ENCODE measurements around the gene UPB1.
"Not testable (repeated sequence)": the region's sequence is repeated elsewhere in the genome, so short reads cannot be mapped to it uniquely, and the experiment has no call there.

UPB1 gene

DNA sequence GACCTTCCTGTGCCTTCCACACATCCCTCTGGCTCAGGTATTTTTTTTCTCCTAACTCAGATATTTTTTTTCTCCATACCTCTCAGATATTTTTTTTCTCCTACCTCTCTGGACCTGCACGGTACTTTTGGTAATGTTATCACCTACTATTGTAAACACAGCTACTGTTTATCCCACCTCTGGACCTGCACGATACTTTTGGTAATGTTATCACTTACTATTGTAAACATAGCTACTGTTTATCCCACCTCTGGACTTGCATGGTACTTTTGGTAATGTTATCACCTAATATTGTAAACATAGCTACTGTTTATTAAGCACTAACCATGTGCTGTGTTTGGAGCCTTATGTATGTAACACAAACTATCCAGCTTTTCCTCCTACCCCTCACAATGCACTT, 12.1 kb upstream of the UPB1 start:
- no peak for DNase-seq

DNA sequence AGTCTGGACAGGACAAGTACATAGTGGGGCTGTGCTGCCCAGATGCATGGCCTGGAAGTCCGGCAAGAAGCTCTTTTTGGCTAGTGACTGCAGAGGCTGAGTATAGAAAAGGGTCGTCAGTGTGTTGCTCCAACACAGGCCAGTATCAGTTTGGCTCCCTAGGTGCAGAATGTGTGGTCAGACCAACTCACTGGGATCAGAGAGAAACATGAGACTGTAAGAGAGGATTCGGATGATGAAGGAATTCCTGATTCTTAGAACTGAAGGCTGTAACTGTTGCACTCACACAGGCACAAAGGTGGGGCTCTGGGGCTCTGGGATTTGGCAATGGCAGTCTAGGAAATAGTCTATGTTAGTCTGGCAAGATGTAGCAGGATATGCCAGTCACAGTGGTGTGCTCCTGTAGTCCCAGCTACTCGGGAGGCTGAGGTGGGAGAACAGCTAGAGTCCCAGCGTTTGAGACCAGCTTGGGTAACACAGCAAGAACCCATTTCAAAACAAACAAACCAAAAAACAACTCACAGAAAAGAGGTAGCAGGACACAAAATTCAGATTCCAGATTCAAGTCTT, 11.1 kb upstream of the UPB1 start:
- DNase-seq = no peak

DNA sequence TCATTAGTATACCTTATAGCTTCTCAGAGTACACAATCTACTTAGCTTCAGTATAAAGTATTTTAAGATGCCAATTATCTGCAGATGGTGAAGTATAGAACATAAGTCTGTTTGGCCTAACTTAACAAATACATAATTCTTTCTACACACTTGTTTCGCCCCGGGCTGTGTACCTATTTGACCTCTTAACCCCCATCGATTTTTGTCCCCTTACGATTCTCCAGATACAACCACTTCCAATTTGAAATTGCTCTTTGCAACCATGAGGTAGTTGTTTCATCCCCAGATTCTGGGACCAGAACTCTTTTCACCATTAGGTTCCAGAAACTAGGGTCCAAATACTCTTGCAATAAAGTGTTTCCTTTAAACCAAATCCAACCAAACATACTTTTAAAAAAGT, 10.0 kb upstream of the UPB1 start:
- DNase-seq = no peak

DNA sequence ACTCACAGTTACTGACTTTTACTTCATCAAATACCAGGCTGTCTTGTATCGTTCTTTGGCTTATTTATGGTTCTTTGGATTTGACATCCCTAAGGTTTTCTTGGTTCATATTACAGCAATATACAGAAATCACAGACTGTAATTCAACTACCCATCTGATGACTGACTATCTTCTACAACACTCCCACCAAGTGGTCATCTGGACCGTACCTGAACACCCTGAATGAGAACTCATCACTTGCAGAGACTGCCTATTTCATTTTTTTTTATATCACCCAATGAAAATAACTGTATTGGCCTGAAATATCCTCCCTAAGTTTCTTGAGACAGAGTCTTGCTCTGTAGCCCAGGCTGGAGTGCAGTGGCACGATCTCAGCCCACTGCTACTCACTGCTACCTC, 9.5 kb upstream of the UPB1 start:
- DNase-seq = no peak

DNA sequence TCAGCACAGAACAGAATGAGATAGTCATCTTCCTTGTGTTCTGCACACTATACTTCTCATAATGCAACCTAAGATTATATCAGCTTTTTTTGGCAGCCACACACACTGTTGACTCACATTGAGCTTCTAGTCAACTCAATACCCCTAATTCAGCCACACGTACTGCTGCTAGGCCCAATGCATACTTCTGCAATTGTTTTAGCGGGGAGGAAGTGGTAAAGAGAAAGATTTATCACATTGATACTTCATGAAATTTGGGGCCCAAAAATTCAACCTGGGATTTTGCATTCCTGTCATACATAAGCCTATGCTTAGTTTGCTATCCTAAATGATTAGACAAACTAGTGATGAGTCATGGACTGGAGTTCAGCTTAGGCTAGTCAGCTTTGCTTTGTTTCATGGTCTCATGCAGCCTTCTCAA, 8.6 kb upstream of the UPB1 start:
- DNase-seq = peak; percentile 97

DNA sequence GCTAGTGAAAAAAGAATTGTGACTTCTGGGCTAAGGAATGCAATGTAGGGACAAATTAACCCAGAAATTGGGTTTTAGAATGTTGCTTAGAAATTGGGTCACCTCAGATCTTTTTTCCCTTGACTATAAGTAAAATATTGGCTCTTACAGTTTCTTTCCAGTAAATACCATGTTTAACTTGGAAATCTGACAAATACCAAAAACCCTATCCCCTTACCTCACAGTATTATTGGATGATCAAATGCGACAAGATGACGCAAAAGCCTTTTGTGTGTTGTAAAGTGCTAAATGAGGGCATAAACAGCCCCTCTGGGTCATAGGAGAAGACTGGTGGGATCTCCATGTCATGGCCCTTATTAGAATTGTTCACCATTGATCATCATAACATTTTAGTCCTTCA, 6.1 kb upstream of the UPB1 start:
- no peak for DNase-seq

DNA sequence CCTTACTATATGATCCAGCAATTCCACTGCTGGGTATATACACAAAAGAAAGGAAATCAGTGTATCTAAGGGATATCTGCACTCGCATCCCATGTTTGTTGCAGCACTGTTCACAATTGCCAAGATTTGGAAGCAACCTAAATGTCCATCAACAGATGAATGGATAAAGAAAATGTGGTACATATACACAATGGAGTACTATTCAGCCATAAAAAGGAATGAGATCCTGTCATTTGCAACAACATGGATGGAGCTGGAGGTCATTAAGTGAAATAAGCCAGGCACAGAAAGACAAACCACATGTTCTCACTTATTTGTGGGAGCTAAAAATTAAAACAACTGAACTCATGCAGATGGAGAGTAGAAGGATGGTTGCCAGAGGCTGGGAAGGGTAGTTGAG, 5.7 kb upstream of the UPB1 start:
- DNase-seq = not testable (repeated sequence)

DNA sequence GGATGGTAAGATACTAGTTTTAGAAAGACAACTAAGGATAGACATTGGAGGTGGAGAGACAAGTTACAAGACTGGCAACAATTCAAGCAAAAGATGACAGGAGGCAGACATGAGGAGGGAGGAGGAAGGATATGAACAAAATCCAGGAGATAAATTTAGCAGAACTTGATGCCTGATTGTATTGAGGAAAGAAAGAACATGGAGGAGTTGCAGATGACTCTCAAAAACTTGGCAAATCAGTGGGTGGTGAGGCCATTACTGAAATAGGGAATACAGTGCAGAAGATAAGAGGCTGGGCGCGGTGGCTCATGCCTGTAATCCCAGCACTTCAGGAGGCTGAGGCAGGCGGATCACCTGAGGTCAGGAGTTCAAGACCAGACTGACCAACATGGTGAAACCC, 2.7 kb upstream of the UPB1 start:
- no peak for DNase-seq

DNA sequence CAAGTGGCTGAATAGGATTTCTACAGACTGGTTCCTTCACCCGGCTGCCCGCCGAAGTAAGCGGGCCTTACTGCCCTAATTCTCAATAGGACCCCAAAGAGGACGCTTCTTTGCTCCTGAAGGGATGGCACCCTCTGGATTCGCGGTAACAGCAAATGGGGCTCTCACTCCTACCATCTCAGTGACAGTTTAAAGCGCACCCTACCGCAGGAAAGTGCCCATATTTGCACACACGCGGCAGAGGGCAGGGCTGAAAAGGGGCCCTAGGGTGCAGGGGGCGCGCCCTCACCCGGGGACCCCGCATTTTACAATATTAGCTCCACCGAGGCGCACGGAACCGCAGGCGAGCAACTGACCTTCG, 985 bp upstream of the UPB1 start:
- DNase-seq = no peak

DNA sequence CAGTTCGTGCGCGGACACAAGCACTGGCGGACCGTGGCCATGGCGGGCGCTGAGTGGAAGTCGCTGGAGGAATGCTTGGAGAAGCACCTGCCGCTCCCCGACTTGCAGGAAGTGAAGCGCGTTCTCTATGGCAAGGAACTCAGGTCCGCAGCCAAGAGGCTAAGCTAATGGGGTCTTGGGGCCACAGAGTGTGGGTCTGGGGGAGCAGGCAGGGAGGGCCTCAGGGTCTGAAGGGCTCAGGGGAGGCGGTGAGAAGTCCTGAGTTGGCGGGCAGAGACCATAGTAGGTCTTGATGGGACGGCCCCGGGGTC, 188 bp downstream of the UPB1 start:
- DNase-seq = no peak

DNA sequence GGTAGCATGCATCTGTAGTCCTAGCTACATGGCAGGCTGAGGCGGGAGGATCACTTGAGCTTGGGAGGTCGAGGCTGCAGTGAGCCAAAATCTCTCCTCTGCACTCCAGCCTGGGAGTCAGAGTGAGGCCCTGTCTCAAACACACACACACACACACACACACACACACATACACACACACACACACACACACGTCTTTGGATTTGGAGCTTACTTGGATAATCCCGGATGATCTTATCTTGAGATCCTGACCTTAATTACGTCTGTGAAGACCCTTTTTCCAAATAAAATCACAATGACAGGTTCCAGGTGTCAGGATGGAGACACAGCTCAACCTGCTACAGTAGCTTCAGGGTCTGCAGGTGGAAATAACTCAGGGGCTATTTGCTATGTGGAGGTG, 1.1 kb downstream of the UPB1 start:
- no peak for DNase-seq

DNA sequence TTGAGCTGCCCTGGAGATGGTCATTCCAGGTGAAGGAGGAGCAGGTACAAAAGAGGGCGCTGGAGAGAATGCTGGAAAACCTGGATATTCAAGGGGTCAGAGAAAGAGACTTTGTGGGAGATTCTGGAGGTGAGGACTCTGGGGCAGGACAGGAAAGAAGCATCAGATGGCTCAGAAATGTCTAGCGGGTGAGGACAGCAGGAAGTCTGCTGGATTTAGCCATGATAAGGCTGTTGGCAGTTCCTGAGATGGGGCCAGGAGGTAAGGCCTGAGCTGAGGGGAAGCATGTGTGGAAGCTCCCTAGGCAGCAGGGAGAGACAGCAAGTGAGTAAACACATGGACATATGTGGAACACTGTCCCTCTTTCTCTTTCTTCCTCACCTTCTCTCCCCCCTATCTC, 1.5 kb downstream of the UPB1 start:
- DNase-seq = no peak

DNA sequence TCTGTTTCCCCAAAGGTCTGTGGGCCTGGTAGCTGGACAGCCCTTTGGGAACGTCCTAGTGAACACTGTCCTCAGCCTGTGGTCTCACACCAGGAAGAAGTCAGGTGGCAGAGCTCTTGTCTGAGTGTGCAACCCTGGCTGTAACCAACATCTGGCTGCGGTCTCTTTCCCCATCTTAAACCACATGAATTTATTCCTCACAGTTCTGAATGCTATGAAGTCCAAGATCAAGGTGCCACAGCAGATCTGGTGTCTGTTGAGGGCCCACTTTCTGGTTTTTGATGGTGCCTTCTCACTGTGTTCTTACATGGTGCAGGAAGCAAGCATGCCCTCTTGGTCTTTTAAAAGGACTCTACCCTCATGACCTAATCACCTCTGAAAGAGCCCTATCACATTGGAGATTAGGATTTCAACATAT, 2.7 kb downstream of the UPB1 start:
- DNase-seq = no peak

DNA sequence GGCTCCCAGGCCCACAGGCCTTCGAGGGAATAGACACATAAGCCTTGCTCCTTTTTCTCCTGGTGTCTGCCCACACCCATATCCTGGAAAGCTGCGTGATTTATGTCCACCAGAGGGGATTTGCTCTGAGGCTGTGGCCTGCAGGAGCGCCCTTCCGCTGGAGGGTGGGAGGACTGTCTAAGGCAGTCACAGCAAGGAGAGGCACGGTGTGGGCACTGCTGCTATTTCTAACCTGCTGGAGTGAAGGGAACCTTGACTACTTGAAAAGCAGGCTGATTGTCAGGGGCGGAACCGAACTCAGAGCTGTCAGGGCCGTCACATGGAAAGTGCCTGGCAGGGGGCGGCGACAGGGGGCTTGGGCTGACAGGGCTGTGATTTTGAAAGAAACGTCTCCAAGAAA, 3.7 kb downstream of the UPB1 start:
- no peak for DNase-seq

DNA sequence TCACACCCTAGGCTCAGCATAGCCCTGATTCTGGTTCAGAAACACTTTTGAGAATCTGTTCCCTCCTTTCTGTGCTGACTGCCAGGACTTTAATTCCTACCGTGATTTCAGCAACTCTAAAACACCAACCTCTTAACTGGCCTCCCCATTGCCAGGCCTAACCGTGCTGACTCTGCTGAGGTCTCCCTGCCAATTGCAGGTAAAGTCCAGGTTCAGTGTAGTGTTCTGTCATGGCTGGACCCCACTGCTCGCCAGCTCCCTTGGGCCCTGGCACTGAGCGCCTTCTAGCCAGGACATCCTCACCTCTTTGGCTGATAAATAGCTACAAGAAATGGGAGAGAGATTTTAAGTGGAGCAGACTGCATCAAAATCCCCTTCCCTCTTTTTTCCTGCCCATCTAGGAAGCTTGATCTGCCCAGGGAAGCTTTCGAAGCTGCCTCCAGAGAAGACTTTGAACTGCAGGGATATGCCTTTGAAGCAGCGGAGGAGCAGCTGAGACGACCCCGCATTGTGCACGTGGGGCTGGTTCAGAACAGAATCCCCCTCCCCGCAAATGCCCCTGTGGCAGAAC, 4.7 kb downstream of the UPB1 start:
- no peak for DNase-seq

DNA sequence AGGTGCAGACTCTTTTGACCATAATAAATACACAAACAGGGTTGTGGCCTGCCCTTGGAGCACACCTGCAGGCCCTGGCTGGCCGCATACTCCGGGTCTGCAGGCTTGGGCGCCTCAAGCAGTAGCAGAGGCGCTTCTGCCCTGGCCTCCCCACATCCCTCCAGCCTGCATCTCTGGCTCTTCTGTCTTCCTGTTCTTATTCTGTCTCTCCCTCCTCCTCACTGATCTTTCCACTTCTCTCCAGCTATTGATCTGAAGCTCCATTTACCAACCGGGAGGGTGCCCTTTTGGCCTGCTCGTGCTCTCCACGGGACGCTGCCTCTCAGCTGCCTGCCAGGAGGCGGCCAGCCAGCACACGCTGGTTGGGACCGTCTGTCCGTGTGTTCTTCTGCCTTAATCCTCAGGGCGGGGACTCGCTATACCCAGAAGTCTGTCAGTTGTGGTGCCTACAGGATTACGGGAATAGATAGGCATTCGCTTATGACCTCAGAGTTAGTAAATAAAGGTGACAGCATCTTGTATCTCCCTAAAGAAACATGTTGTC, 5.2 kb downstream of the UPB1 start:
- no peak for DNase-seq

DNA sequence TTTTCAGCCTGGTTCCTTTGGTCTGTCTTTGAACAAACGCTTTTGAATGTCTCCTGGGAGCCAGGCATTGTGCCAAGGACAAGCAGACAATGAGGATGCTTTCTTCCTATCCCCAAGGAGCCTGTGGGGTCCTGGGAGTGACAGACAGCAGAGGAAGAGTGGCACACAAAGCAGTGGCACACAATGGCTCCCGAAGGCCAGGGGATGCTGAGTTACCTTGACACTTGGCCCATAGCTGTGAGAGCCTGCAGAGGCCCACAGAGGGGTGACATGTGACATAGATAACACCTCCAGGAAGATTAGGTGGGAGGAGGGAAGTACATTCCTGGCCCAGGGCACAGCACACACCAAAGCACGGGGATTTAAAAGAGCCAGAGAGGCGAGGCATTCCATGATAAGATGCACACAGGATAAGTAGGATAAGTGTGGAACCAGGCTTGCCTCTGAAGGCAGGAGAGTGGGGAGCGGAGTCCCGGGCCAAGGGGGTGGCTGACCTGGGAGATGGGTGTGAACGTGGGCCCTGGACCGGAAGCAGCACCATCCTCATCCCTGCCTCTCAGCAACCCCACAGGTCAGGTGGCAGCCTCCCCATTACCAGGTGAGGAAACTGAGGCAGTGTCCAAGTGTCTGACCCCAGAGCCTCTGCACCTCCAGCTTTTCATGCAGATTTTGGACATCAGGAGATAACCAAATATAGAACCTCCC, 6.3 kb downstream of the UPB1 start:
- no peak for DNase-seq

DNA sequence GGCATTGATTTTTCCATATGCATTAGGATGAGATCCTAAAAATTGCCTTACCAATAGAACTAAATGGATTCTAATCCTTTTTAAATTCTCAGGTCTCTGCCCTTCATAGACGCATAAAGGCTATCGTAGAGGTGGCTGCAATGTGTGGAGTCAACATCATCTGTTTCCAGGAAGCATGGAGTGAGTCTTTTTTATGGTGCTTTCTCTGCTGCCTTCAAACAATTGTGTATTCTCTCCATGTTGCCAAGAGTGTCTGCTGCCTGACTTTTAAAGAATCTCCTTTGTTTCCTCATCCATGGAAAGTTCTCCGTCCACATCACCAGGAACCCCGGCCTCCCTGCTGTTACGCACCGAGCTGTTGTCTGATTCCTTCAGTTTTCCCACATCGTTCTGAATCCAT, 6.9 kb downstream of the UPB1 start:
- no peak for DNase-seq

DNA sequence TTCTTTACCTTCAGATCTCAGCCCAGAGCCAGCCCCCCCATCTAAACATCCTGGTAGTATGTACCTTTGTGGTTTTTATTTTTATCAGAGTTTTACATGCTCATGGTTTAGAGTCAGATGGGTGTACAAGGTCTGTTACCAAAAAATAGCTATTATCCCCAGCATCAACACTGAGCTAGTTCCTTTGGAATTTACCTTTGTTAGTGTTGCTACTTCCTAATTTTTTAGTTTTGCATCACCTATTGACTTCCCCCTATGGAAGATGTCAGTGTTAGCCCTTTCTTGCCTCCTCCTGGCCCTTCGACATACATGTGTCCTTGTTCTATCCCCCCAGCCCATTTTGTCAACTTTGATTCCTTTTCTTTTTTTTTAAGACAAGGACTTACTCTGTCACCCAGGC, 7.4 kb downstream of the UPB1 start:
- no peak for DNase-seq

DNA sequence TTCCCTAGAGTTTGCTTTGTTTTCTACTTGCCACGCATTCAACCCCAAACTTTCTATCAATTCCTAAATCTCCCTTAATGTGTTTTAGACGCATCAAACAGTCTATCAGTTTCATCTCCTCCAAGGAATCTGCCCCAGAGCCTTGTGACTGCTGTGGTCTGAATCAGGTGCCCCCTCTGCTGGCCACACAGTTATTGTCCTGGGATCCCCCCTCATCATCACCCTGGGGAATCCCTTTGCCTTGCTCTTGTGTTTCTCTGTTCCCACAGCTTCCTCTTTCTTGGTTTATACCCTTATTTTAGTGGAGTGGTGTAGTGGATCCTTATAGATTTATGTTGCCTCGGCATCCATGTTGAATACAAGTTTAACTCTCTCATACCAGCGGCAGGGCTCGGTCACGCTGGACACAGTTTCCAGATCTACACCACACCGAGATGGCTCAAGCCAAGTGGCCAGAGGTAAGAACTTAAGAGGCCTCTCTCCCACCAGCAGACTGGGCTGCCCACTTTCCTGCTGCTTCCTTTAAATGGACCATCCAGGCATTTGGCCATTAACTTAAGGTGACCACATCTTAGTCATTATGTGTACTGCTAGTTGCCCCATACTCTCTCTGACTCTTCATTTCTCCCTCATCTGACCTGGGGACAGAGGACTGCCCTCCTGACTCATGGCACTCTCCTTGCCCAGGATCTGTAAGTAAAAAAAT, 8.2 kb downstream of the UPB1 start:
- DNase-seq = peak; percentile 51

DNA sequence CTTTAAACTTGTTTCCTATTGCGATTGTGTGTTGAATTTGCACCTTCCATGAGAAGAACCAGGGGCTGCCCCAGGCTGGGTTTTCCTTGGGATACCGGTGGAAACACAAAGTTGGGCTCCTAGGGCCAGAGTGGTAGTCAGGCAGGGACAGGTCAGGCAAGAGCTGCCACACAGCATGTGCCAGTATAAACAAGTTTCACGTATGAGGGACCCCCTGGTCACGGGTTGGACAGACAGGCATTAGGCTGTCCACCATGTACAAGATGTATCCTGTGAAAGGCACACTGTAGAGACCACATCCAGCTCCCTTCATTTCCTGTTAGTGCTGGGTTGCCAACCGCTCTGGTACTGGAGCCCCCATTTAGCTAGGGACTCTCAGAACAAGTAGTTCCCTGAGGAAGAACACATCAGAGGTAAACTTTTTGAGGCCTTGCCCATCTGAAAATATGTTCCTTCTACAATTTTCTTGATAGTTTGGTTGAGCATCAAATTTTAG, 8.8 kb downstream of the UPB1 start:
- no peak for DNase-seq

DNA sequence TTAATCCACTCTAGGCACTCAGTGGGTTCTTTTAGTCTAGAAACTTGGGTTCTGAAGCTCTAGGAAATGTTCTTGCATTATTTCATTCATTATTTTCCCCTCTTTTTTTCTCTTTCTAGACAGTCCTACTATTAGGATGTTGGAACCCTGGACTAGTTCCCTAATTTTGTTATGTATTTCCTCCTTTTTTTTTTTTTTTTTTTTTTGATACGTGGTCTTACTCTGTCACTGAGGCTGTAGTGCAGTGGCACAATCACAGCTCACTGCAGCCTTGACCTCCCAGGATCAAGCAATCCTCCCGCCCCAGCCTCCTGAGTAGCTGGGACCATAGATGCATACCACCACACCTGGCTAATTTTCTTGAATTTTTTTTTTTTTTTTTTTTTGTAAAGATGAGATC, 9.4 kb downstream of the UPB1 start:
- no peak for DNase-seq

DNA sequence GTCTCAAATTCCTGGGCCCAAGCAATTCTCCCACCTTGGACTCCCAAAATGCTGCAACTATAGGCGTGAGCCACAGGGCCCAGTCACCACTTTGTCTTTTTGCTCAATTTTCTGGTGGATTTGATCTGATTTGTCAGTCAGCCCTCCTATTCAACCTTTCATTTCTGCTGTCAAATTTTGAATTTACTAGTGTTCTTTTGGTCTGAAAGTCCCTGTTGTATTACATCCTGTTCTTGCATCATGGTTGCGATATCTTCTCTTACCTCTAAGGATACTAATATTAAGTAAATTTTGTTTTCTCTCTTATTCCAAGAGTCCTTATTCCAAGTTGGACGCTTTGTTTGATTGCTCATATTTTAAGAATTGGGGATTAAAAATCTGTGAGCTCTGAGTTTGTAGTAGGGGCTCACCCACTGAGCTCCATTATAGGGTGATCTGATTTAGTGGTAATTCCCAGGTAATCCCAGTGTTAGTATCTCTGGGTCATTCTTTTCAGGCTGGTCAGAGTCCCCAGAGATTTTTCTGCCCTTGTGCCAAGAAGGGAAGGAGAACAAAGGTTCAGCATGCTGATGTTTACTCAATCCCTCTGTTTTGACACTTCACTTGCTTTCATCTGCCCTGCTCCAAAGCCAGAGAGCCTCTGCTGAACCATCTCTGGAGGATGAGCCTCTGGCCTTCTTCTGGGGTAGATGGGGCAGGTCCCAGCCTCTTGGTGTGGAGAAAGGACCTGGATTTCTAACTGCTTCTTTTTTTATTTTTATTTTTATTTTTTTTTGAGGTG, 10.0 kb downstream of the UPB1 start:
- DNase-seq = no peak
